ENCODE measurements around the gene ANP32A.

- TF ChIP-seq, protein P1, sequence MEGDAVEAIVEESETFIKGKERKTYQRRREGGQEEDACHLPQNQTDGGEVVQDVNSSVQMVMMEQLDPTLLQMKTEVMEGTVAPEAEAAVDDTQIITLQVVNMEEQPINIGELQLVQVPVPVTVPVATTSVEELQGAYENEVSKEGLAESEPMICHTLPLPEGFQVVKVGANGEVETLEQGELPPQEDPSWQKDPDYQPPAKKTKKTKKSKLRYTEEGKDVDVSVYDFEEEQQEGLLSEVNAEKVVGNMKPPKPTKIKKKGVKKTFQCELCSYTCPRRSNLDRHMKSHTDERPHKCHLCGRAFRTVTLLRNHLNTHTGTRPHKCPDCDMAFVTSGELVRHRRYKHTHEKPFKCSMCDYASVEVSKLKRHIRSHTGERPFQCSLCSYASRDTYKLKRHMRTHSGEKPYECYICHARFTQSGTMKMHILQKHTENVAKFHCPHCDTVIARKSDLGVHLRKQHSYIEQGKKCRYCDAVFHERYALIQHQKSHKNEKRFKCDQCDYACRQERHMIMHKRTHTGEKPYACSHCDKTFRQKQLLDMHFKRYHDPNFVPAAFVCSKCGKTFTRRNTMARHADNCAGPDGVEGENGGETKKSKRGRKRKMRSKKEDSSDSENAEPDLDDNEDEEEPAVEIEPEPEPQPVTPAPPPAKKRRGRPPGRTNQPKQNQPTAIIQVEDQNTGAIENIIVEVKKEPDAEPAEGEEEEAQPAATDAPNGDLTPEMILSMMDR (IDR thresholded peaks at IDR 0.05 in 4 of 5, conservative IDR thresholded peaks at IDR 0.05 in 1 of 5): peak in 2 of 5 experiments; percentile 10 to 30
- no peak for TF ChIP-seq POLR2A (IDR thresholded peaks at IDR 0.05)
Observed at GRCh38 chr15:68794863-68795262, 25.8 kb downstream of the ANP32A start.
